ENCODE measurements around the gene NSDHL.

DNA sequence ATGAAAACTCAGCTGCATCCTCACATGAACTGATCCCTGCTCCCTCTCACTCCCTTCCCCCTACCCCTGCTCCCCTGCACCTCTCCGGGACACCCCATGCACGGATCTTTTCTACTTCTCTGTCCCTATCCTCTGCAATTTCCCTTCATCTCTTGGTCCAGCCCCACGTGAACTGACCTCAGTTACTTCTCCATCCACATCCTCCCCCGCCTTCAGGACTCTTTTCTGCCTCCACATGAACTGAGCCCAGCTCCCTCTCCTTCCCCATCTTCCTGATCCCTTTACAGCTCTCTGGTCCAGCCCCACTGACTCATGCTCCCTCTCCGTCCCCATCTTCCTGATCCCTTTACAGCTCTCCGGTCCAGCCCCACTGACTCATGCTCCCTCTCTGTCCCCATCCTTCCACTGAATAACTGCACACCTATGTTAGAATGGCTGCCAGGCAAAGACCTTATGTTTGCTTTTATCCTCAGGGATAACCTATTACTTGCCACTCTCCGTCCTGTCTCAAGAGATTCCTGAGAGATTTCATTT, 6.0 kb upstream of the NSDHL start:
- TF ChIP-seq, protein P1, sequence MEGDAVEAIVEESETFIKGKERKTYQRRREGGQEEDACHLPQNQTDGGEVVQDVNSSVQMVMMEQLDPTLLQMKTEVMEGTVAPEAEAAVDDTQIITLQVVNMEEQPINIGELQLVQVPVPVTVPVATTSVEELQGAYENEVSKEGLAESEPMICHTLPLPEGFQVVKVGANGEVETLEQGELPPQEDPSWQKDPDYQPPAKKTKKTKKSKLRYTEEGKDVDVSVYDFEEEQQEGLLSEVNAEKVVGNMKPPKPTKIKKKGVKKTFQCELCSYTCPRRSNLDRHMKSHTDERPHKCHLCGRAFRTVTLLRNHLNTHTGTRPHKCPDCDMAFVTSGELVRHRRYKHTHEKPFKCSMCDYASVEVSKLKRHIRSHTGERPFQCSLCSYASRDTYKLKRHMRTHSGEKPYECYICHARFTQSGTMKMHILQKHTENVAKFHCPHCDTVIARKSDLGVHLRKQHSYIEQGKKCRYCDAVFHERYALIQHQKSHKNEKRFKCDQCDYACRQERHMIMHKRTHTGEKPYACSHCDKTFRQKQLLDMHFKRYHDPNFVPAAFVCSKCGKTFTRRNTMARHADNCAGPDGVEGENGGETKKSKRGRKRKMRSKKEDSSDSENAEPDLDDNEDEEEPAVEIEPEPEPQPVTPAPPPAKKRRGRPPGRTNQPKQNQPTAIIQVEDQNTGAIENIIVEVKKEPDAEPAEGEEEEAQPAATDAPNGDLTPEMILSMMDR (conservative IDR thresholded peaks at IDR 0.05) = no peak
- TF ChIP-seq ZFX (IDR thresholded peaks at IDR 0.05) = no peak
